ENCODE measurements around the gene MEPCE.
"Not testable (repeated sequence)": the region's sequence is repeated elsewhere in the genome, so short reads cannot be mapped to it uniquely, and the experiment has no call there.

Gene MEPCE, protein sequence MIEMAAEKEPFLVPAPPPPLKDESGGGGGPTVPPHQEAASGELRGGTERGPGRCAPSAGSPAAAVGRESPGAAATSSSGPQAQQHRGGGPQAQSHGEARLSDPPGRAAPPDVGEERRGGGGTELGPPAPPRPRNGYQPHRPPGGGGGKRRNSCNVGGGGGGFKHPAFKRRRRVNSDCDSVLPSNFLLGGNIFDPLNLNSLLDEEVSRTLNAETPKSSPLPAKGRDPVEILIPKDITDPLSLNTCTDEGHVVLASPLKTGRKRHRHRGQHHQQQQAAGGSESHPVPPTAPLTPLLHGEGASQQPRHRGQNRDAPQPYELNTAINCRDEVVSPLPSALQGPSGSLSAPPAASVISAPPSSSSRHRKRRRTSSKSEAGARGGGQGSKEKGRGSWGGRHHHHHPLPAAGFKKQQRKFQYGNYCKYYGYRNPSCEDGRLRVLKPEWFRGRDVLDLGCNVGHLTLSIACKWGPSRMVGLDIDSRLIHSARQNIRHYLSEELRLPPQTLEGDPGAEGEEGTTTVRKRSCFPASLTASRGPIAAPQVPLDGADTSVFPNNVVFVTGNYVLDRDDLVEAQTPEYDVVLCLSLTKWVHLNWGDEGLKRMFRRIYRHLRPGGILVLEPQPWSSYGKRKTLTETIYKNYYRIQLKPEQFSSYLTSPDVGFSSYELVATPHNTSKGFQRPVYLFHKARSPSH

DNA sequence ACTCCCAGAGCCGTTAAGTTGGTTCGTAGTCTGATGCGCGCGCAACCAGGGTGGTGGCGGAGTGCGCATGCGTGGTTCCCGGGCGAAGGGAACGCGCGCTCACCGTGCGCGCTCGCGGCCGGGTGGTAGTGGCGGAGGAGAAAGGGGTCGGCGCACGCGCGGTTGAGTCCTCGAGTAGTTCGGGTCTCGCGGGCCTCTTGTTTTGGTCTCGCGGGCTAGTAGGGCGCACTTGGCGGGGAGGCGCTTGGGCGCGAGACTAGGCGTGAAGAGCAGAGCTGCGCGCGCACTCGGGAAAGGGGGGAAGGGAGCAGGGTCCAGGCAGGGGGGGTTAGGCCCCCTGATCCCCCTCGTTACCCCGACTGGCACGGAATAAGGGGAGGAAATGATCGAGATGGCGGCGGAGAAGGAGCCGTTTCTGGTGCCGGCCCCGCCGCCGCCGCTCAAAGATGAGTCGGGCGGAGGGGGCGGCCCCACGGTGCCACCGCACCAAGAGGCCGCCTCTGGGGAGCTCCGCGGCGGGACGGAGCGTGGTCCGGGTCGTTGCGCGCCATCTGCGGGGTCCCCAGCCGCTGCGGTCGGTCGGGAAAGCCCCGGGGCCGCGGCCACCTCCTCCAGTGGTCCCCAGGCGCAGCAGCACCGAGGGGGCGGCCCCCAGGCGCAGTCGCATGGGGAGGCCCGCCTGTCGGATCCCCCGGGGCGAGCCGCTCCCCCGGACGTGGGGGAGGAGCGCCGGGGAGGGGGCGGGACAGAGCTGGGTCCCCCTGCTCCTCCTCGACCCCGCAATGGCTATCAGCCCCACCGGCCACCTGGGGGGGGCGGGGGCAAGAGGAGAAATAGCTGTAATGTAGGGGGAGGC, at the start of gene MEPCE:
Gene MEPCE (plus strand): TSS at position 195 of the 856 bp plus-strand sequence. CDS start 188 bp downstream, at position 383.
- H3K27me3 Mint-ChIP-seq (ENCODE audit: low read depth), result peaks cover 24% of the 10 kb centered on the region
- peak within 1 kb of the TSS; percentile 100 for H3K27ac Mint-ChIP-seq
- H3K4me1 Mint-ChIP-seq (ENCODE audit: low read depth), result peaks cover 37% of the 10 kb centered on the region
- peaks cover 4% of the 10 kb centered on the region for H3K9me3 Mint-ChIP-seq
- peaks cover 40% of the 10 kb centered on the region for H3K36me3 Mint-ChIP-seq (ENCODE audit: low read depth)
- H3K4me3 Mint-ChIP-seq, result peak within 1 kb of the TSS; percentile 96
- peak; percentile 93 for DNase-seq (ENCODE audit: low spot score)

DNA sequence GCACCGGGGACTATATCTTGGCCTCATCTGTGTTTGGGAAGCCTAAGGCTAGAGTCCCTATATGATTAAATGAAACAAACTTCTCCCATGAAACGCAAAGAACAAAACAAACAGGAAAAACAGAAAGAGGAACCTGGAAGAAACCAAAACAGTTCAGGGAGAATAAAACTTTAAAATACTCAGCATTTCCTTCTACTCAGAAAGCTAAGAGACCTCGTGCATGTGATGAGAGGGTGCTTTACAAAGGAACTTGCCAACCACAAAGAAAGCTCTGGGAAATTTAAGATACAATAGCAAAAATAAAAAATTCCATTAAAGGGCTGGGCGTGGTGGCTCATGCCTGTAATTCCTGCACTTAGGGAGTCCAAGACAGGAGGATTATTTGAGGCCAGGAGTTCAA, 49.4 kb upstream of the MEPCE start:
- DNase-seq (ENCODE audit: low spot score), result no peak
- H3K36me3 Mint-ChIP-seq (ENCODE audit: low read depth), result no peaks in the 10 kb centered on the region
- peaks cover 14% of the 10 kb centered on the region for H3K4me1 Mint-ChIP-seq (ENCODE audit: low read depth)
- no peaks in the 10 kb centered on the region for H3K9me3 Mint-ChIP-seq
- H3K27ac Mint-ChIP-seq, result no peak overlapping the region
- peaks cover 8% of the 10 kb centered on the region for H3K27me3 Mint-ChIP-seq (ENCODE audit: low read depth)
- H3K4me3 Mint-ChIP-seq, result no peak overlapping the region

DNA sequence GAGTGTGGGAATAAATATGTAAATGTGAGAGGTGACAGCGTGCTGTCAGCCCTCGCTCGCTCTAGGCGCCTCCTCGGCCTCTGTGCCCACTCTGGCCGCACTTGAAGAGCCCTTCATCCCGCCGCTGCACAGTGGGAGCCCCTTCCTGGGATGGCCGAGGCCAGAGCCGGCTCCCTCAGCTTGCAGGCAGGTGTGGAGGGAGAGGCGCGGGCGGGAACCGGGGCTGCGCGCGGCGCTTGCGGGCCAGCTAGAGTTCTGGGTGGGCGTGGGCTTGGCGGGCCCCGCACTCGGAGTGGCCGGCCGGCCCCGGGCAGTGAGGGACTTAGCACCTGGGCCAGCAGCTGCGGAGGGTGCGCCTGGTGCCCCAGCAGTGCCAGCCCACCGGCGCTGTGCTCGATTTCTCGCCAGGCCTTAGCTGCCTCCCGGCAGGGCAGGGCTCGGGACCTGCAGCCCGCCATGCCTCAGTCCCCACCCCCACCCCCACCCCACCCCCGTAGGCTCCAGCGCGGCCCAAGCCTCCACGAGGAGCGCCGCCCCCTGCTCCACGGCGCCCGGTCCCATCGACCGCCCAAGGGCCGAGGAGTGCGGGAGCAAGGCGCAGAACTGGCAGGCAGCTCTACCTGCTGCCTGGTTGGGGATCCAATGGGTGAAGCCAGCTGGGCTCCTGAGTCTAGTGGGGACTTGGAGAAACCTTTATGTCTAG, 47.9 kb upstream of the MEPCE start:
- DNase-seq (ENCODE audit: low spot score); H3K36me3 Mint-ChIP-seq (ENCODE audit: low read depth); H3K9me3 Mint-ChIP-seq; H3K27me3 Mint-ChIP-seq (ENCODE audit: low read depth); H3K27ac Mint-ChIP-seq; H3K4me3 Mint-ChIP-seq: not testable (repeated sequence)
- peaks cover 14% of the 10 kb centered on the region for H3K4me1 Mint-ChIP-seq (ENCODE audit: low read depth)

DNA sequence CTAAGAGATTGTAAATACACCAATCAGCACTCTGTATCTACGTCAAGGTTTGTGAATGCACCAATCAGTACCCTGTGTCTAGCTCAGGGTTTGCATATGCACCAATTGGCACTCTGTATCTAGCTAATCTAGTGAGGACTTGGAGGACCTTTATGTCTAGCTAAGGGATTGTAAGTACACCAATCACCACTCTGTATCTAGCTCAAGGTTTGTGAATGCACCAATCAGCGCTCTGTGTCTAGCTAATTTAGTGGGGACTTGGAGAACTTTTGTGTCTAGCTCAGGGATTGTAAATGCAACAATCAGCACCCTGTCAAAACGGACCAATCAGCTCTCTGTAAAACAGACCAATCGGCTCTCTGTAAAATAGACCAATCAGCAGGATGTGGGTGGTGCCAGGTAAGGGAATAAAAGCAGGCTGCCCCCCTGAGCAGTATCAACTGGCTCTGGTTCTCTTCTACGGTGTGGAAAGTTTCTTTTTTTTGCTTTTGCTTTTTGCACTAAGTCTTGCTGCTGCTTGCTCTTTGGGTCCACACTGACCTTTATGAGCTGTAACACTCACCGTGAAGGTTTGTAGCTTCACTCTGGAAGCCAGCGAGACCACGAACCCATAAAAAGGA, 47.3 kb upstream of the MEPCE start:
- DNase-seq (ENCODE audit: low spot score); H3K4me3 Mint-ChIP-seq; H3K27me3 Mint-ChIP-seq (ENCODE audit: low read depth); H3K27ac Mint-ChIP-seq; H3K36me3 Mint-ChIP-seq (ENCODE audit: low read depth); H3K9me3 Mint-ChIP-seq: not testable (repeated sequence)
- H3K4me1 Mint-ChIP-seq (ENCODE audit: low read depth), result peaks cover 14% of the 10 kb centered on the region

DNA sequence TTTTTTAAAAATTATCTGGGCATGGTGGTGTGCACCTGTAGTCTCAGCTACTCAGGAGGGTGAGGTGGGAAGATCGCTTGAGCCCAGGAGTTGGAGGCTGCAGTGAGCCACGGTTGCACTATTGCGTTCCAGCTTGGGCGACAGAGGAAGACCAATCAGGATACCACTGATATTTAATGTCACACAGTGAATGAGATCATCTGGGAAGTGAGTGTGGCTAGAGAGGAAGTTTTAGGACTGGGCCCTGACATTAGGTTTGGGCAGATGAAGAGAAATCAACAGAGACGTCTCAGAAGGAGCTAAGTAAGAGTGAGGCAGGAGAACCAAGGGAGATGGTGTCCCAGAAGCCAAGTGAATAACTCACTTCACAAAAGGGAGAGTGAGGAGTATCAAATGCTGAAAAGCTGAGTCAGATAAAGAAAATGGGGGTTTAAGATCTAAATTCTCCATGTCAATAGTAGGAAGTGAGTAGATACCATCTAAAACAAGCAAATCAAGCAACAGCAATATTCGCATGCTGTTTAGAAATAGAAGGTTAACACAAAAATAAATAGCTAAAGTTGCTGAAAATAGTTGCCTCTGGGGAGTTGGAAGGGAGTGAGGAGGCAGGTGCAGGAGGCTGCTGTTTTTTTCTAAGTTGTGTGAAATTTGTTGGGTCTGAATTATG, 44.9 kb upstream of the MEPCE start:
- H3K36me3 Mint-ChIP-seq (ENCODE audit: low read depth), result no peaks in the 10 kb centered on the region
- no peaks in the 10 kb centered on the region for H3K9me3 Mint-ChIP-seq
- H3K4me3 Mint-ChIP-seq, result no peak overlapping the region
- no peak overlapping the region for H3K27ac Mint-ChIP-seq
- peaks cover 12% of the 10 kb centered on the region for H3K27me3 Mint-ChIP-seq (ENCODE audit: low read depth)
- DNase-seq (ENCODE audit: low spot score), result no peak
- peaks cover 14% of the 10 kb centered on the region for H3K4me1 Mint-ChIP-seq (ENCODE audit: low read depth)

DNA sequence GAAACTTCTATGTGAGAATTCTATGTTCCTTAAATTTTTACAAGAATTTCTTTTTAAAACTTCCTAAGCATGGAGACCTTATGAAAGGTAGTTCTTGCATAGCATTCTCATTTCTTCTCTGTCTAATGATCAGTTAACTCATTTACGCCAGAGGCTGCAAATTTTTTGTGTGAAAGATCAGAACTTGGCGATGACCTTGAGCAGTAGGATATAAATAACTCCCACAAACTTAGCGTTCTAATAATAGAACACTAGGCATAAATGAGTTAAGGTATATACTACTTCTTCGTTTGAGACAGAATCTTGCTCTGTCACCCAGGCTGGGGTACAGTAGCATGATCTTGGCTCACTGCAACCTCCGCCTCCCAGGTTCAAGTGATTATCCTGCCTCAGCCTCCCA, 42.7 kb upstream of the MEPCE start:
- Mint-ChIP-seq H3K36me3 (ENCODE audit: low read depth) (no peaks in the 10 kb centered on the region), H3K4me3 (no peak overlapping the region), H3K27ac (no peak overlapping the region)

DNA sequence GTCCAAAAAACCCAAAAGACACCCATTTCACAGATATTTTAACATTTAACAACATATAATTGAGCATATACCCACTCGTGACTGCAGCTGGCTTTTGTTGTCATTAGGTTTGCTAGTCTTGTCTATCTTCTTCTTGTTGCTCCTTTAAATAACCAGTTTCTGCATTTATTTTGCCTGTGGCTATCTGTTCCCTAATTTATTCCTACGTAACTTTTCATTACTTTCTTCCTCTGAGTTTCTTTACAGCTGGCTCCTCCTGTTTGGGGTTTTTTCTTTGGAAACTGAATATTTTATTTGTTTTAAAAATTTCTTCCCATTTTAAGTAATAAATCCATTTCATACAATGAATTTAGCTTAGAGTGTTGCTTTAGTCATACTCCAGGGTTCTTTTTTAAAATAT, 41.9 kb upstream of the MEPCE start:
- Mint-ChIP-seq H3K36me3 (ENCODE audit: low read depth) (no peaks in the 10 kb centered on the region), H3K4me3 (no peak overlapping the region), H3K4me1 (ENCODE audit: low read depth) (peaks cover 9% of the 10 kb centered on the region), H3K27ac (no peak overlapping the region), H3K27me3 (ENCODE audit: low read depth) (peaks cover 20% of the 10 kb centered on the region), H3K9me3 (no peaks in the 10 kb centered on the region)
- no peak for DNase-seq (ENCODE audit: low spot score)

More for the DNA sequence above, 42.7 kb upstream of the MEPCE start:
- Mint-ChIP-seq H3K27me3 (ENCODE audit: low read depth) (peaks cover 20% of the 10 kb centered on the region), H3K9me3 (no peaks in the 10 kb centered on the region), H3K4me1 (ENCODE audit: low read depth) (peaks cover 14% of the 10 kb centered on the region)
- no peak for DNase-seq (ENCODE audit: low spot score)

DNA sequence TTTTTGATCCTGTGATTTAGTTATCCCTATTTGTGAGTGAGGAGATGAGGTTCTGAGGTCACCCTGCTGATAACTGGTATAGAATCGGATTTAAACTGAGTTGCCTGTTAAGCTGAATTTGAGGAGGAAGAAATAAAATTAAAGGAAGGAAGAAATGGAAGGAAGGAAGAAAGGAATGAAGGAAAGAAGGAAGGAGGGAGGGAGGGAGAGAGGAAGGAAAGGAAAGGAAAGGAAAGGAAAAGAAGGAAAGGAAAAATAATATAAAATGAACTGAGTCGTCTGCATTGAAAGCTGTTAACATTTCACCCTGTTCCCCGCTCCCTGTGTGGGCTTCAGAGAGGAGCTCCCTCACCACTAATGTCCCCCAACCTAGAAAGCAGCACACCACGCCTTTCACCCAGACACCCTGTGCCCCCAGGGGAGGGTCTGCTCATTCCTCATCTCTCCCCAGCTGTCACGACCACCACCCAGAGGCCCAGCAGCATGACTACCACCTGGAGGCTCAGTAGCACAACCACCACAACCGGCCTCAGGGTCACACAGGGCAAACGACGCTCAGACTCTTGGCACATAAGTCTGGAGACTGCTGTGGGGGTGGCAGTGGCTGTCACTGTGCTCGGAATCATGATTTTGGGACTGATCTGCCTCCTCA, 40.1 kb upstream of the MEPCE start:
- H3K27me3 Mint-ChIP-seq (ENCODE audit: low read depth), result peaks cover 23% of the 10 kb centered on the region
- H3K27ac Mint-ChIP-seq, result no peak overlapping the region
- no peaks in the 10 kb centered on the region for H3K36me3 Mint-ChIP-seq (ENCODE audit: low read depth)
- peaks cover 6% of the 10 kb centered on the region for H3K4me1 Mint-ChIP-seq (ENCODE audit: low read depth)
- DNase-seq (ENCODE audit: low spot score), result no peak
- no peak overlapping the region for H3K4me3 Mint-ChIP-seq
- H3K9me3 Mint-ChIP-seq, result no peaks in the 10 kb centered on the region

DNA sequence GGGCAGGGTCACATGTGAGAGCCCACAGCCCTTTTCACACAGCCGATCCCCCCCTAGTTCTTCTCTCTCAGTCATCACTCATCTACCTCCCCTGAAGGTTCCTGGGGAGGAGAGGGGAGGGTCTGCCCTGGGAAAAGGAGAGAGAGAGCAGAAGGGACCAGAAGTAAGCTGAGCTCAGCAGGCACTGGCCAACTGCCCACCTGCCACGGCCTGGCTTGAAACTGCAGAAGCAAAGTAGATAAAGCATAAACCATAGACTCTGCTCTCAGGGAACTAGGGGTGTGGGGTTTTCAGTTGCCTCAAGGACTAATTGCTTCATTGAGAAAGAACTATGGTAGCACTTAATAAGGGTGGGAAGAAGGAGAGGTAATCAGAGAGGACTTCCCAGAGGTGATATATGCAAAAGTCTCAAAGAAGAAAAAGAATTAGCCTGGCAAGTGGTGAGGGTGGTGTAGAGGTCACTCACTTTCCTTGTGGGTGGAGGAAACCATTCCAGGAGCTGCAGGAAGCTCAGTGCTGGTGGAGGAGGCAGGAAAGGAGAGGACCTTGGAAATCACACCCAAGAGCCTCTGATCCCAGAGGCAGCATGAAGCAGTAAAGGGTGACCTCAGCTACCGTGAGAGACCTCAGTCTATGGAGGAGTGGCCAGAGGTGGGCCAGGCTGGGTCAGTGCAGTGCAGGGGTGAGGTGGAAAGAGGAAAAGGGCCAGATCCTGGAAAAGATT, 39.2 kb upstream of the MEPCE start:
- peaks cover under 1% of the 10 kb centered on the region for H3K4me1 Mint-ChIP-seq (ENCODE audit: low read depth)
- H3K27ac Mint-ChIP-seq, result no peak overlapping the region
- H3K36me3 Mint-ChIP-seq (ENCODE audit: low read depth), result no peaks in the 10 kb centered on the region
- H3K9me3 Mint-ChIP-seq, result no peaks in the 10 kb centered on the region
- H3K4me3 Mint-ChIP-seq, result no peak overlapping the region
- H3K27me3 Mint-ChIP-seq (ENCODE audit: low read depth), result peaks cover 23% of the 10 kb centered on the region
- DNase-seq (ENCODE audit: low spot score), result no peak

DNA sequence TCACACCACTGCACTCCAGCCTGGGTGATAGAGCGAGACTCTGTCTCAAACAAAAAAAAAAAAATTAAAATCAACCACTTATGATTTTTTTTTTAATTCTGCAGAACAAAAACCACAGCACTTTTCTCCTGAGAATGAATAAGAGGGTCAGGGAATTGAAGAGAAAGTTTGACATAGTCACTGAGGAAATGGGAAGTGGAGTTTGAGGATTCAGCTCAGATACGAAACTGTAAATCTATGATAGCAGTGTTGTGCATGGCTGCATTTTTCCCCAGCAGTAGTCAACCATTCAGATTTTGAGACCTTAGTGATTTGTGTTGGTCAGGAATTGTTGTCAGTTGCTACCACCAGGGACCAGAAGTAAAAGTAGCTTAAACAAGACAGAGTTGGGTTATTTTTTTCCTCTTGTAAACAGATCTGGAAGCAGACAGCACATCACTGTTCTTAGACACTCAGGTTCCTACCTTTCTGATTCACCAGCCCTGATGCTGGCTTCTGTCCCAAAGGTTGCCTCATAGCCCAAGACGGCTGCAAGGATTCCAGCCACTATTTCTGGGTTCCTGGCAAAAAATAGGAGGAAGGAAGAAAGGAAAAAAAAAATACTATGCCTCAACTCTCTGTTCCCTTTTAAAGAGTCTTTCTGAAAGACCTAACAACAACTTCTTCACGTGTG, 36.3 kb upstream of the MEPCE start:
- H3K27ac Mint-ChIP-seq, result no peak overlapping the region
- no peak for DNase-seq (ENCODE audit: low spot score)
- H3K27me3 Mint-ChIP-seq (ENCODE audit: low read depth), result peaks cover 29% of the 10 kb centered on the region
- no peaks in the 10 kb centered on the region for H3K9me3 Mint-ChIP-seq
- H3K4me3 Mint-ChIP-seq, result no peak overlapping the region
- H3K36me3 Mint-ChIP-seq (ENCODE audit: low read depth), result no peaks in the 10 kb centered on the region
- H3K4me1 Mint-ChIP-seq (ENCODE audit: low read depth), result peaks cover 13% of the 10 kb centered on the region

DNA sequence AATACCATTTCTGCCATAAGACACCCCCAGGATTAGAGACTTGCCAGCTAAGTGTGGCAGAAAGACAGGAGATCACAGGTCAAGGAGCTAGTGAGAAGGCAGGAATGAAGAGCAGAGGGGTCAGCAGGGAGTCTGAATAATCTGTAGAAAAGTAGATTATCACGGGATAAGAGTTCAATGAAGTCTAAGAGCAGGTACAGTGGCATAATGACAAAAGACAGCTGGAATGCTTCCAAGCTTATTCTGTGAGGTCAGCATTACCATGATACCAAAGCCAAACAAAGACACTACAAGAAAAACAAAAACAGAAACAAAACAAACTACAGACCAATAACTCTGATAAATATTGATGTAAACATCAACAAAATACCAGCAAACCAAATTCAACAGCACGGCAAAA, 35.6 kb upstream of the MEPCE start:
- H3K27ac Mint-ChIP-seq, result no peak overlapping the region
- H3K4me1 Mint-ChIP-seq (ENCODE audit: low read depth), result peaks cover 16% of the 10 kb centered on the region
- no peaks in the 10 kb centered on the region for H3K36me3 Mint-ChIP-seq (ENCODE audit: low read depth)
- no peak for DNase-seq (ENCODE audit: low spot score)
- H3K4me3 Mint-ChIP-seq, result no peak overlapping the region
- H3K27me3 Mint-ChIP-seq (ENCODE audit: low read depth), result peaks cover 35% of the 10 kb centered on the region
- no peaks in the 10 kb centered on the region for H3K9me3 Mint-ChIP-seq

Measured in T-helper 2 cell treated with Interferon-gamma antibody and Interleukin-4, amounts not matched to agents 5 μg/mL and 100 μg/mL, for 36 hours (primary cell).